Epithelial cell of proximal tubule (primary cell): ENCODE results near the gene BRINP1. TPM values are rescaled to one million over a fixed set of nuclear protein-coding genes. Genes with fewer than 3 reads are reported as not detected.

Experiments used
- DNase-seq: peaks from one replicate; pipeline ENCODE4 v3.0.0-alpha.2; 2011; ENCODE audit warnings: low read depth
- H3K4me3 ChIP-seq: 2 replicates; pipeline ENCODE4 v1.5.1; 2011; ENCODE audit warnings: low read depth, mild to moderate bottlenecking, low read length
- CTCF ChIP-seq: conservative IDR thresholded peaks from 2 replicates; pipeline ENCODE4 v1.5.1; 2012; ENCODE audit warnings: low read depth, mild to moderate bottlenecking, low read length
- total RNA-seq: library from RNA; depleted of rRNA; stranded (reverse); fragments of >200 nt; gene quantifications from 2 replicates; pipeline ENCODE4 v1.2.3, GENCODE V29; 2015

BRINP1 gene
- total RNA-seq, 1 donor from 2014 or later = 2.5 TPM

GRCh38 chr9:119121899-119122298, 247.3 kb downstream of the BRINP1 start:
- no peak for TF ChIP-seq CTCF

GRCh38 chr9:119117409-119117808, 251.8 kb downstream of the BRINP1 start:
- DNase-seq = no peak
- H3K4me3 ChIP-seq = no peak overlapping the region
- TF ChIP-seq CTCF = no peak

More at GRCh38 chr9:119121899-119122298, 247.3 kb downstream of the BRINP1 start:
- no peak overlapping the region for H3K4me3 ChIP-seq
- DNase-seq = no peak
